HepG2 (cell line): ENCODE results near the gene CRYAB. TPM values are rescaled to one million over a fixed set of nuclear protein-coding genes. Genes with fewer than 3 reads are reported as not detected.
A peak's percentile ranks its signal among the peaks of the same experiment; 100 is the strongest.

Source experiments
- ELF4 ChIP-seq: sonication (generic); formaldehyde crosslinking; IDR thresholded peaks from 2 replicates; pipeline ENCODE4 v1.5.0; 2020; ENCODE audit warnings: missing genetic modification reagents, mild to moderate bottlenecking, moderate library complexity, borderline replicate concordance
- ERF ChIP-seq: IDR thresholded peaks from 2 replicates; pipeline ENCODE4 v1.6.1; 2018; ENCODE audit warnings: missing biosample characterization, missing genetic modification reagents
- ETV5 ChIP-seq: IDR thresholded peaks from 2 replicates; pipeline ENCODE4 v1.6.1; 2018; ENCODE audit warnings: missing biosample characterization, missing genetic modification reagents, inconsistent platforms, borderline replicate concordance
- IRF2 ChIP-seq: IDR thresholded peaks from 2 replicates; pipeline ENCODE4 v1.6.1; 2018; ENCODE audit warnings: missing genetic modification reagents, missing compliant biosample characterization
- KDM2A ChIP-seq: sonication (generic); formaldehyde crosslinking; IDR thresholded peaks from 2 replicates; pipeline ENCODE4 v1.4.0; 2020; ENCODE audit warnings: low read depth, missing genetic modification reagents, borderline replicate concordance
- MIXL1 ChIP-seq: IDR thresholded peaks from 2 replicates; pipeline ENCODE4 v1.6.1; 2016
- PHF20 ChIP-seq: sonication (generic); formaldehyde crosslinking; IDR thresholded peaks from 2 replicates; pipeline ENCODE4 v1.5.0; 2020; ENCODE audit warnings: mild to moderate bottlenecking, missing genetic modification reagents
- ZEB1 ChIP-seq: IDR thresholded peaks from 2 replicates; pipeline ENCODE4 v1.6.1; 2012; ENCODE audit warnings: mild to moderate bottlenecking, low read depth, inconsistent platforms; ENCODE audit not compliant: insufficient replicate concordance
- ZFX ChIP-seq: sonication (generic); formaldehyde crosslinking; IDR thresholded peaks from 2 replicates; pipeline ENCODE4 v1.4.0; 2020; ENCODE audit warnings: mild to moderate bottlenecking, low read depth, missing genetic modification reagents, moderate library complexity
- ZNF274 ChIP-seq: sonication (generic); formaldehyde crosslinking; IDR thresholded peaks from 2 replicates; pipeline ENCODE4 v1.5.1; 2020; ENCODE audit warnings: mild to moderate bottlenecking, missing genetic modification reagents
- ZNF350 ChIP-seq: sonication (generic); formaldehyde crosslinking; IDR thresholded peaks from 2 replicates; pipeline ENCODE4 v1.4.0; 2020; ENCODE audit warnings: mild to moderate bottlenecking, low read depth, missing genetic modification reagents, borderline replicate concordance
- ZNF556 ChIP-seq: sonication (generic); formaldehyde crosslinking; IDR thresholded peaks from 2 replicates; pipeline ENCODE4 v1.4.0; 2020; ENCODE audit warnings: mild to moderate bottlenecking, missing genetic modification reagents, borderline replicate concordance
- ZNF678 ChIP-seq: sonication (generic); formaldehyde crosslinking; IDR thresholded peaks from 2 replicates; pipeline ENCODE4 v1.4.0; 2020; ENCODE audit warnings: mild to moderate bottlenecking, missing genetic modification reagents
- ZNF75D ChIP-seq: sonication (generic); formaldehyde crosslinking; IDR thresholded peaks from 2 replicates; pipeline ENCODE4 v1.8.1; 2023; ENCODE audit warnings: missing genetic modification reagents, mild to moderate bottlenecking, borderline replicate concordance
- ZNF883 ChIP-seq: sonication (generic); formaldehyde crosslinking; IDR thresholded peaks from 2 replicates; pipeline ENCODE4 v1.5.1; 2020; ENCODE audit warnings: mild to moderate bottlenecking, missing genetic modification reagents; ENCODE audit errors: not compliant biosample characterization
- ZSCAN12 ChIP-seq: sonication (generic); formaldehyde crosslinking; IDR thresholded peaks from 2 replicates; pipeline ENCODE4 v1.9.0; 2021; ENCODE audit warnings: mild to moderate bottlenecking, missing genetic modification reagents
- ZSCAN31 ChIP-seq: sonication (generic); formaldehyde crosslinking; IDR thresholded peaks from 2 replicates; pipeline ENCODE4 v1.5.0; 2020; ENCODE audit warnings: low read depth, mild to moderate bottlenecking, missing genetic modification reagents
- polyA plus RNA-seq, 8 experiments: library from polyadenylated mRNA; depleted of rRNA in 3 of 8; stranded (reverse) in 7 of 8; unstranded in 1 of 8; fragments of >200 nt; fragmentation: Illumina TruSeq in 4 of 8; extraction: Trizol in 4 of 8; gene quantifications; 2 replicates each; pipeline versions ENCODE4 v1.2.1 to v1.2.3, GENCODE V29; 2011 to 2016; ENCODE audit warnings: low read depth in 4 of 8, missing spikeins in 1 of 8, mixed read lengths in 1 of 8; ENCODE audit not compliant: insufficient read depth in 1 of 8
- total RNA-seq, 5 experiments: library from RNA; depleted of rRNA; stranded (reverse); fragments of >200 nt; fragmentation: Illumina TruSeq; extraction: Trizol; gene quantifications; 2 replicates each; pipeline ENCODE4 v1.2.3, GENCODE V29; 2016; ENCODE audit warnings: low read depth in 1 of 5
- TF ChIP-seq, protein P1 (sequence below): IDR thresholded peaks from 2 replicates; pipeline ENCODE4 v1.6.1; 2016
- TF ChIP-seq, protein P2 (sequence below): sonication (generic); formaldehyde crosslinking; IDR thresholded peaks from 2 replicates; pipeline ENCODE4 v1.4.0; 2020; ENCODE audit warnings: missing genetic modification reagents
- TF ChIP-seq, protein P3 (sequence below): sonication (generic); formaldehyde crosslinking; IDR thresholded peaks from 2 replicates; pipeline ENCODE4 v1.5.1; 2020; ENCODE audit warnings: mild to moderate bottlenecking, missing genetic modification reagents, moderate library complexity

Gene CRYAB
- total and polyA plus RNA-seq, 2 of the 13 experiments (the other 11 are each of a cell fraction or from before 2014, with no cell fraction given), result 0.55 to 1.1 TPM

DNA sequence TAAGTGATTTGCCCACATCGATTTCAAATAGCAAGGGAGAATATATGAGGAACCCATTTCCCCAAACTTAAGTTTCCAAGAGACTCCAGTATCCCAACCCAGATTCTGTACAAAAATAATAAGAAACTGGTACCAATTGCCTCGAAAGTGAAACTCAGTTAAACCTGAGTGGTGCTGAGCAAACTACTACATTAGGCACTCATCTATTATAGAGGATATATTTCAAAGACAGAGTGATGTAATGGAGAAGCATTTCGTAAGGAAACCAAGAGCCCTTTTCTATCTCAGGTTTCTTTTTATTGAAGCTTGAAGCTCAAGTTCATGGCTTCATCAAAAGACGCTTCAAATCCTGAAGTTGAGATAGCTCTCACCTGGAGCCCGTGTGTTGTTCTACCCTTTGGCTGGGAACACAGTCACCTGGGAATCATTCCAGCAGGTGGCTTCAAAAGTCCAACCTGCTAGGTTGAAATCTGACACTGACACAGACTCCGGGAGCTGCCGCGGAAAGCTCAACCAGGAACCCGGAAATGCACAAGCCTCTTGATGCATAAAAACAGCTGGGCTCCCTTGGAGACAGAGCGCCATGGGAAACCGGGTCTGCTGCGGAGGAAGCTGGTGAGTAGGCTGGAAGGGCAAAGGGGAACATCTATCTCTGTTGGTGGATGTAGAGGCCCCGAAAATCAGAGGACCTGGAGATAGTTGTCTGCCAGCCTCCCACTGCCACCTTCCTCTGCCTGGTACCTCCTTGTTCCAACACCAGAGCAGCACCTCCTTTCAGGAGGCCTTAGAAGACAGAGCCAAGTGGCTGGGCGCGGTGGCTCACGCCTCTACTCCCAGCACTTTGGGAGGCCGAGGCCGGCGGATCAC lies 7.1 kb upstream of the CRYAB start, which contains the start of gene C11orf52 (continued):
- TF ChIP-seq KDM2A (CRISPR knock-in tag) (peak; percentile 61; the same call in 1 of the 2 replicates), ERF (peak; percentile 19; the same call in 1 of the 2 replicates), ZNF75D (CRISPR knock-in tag) (no peak), ZNF274 (peak; percentile 51; the same call in 1 of the 2 replicates), MIXL1 (0 out of 2 replicates have a peak, but pooled peaks have one; percentile 47), ZSCAN31 (CRISPR knock-in tag) (no peak), PHF20 (CRISPR knock-in tag) (peak; percentile 73), ETV5 (CRISPR knock-in tag) (peak; percentile 38; the same call in 1 of the 2 replicates), ZSCAN12 (CRISPR knock-in tag) (peak; percentile 35; the same call in 1 of the 2 replicates), ZNF883 (CRISPR knock-in tag) (peak; percentile 34), ZEB1 (peak; percentile 99), ZFX (CRISPR knock-in tag) (peak; percentile 40; the same call in 1 of the 2 replicates), ZNF678 (CRISPR knock-in tag) (peak; percentile 25; the same call in 1 of the 2 replicates), ZNF556 (CRISPR knock-in tag) (peak; percentile 8; the same call in 1 of the 2 replicates), ZNF350 (CRISPR knock-in tag) (no peak; the same call in 1 of the 2 replicates), IRF2 (CRISPR knock-in tag) (peak; percentile 56; the same call in 1 of the 2 replicates), ELF4 (CRISPR knock-in tag) (peak; percentile 96; the same call in 1 of the 2 replicates)
- TF ChIP-seq, protein P1, sequence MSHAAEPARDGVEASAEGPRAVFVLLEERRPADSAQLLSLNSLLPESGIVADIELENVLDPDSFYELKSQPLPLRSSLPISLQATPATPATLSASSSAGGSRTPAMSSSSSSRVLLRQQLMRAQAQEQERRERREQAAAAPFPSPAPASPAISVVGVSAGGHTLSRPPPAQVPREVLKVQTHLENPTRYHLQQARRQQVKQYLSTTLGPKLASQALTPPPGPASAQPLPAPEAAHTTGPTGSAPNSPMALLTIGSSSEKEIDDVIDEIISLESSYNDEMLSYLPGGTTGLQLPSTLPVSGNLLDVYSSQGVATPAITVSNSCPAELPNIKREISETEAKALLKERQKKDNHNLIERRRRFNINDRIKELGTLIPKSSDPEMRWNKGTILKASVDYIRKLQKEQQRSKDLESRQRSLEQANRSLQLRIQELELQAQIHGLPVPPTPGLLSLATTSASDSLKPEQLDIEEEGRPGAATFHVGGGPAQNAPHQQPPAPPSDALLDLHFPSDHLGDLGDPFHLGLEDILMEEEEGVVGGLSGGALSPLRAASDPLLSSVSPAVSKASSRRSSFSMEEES (CRISPR knock-in tag), result no peak
- TF ChIP-seq, protein P2, sequence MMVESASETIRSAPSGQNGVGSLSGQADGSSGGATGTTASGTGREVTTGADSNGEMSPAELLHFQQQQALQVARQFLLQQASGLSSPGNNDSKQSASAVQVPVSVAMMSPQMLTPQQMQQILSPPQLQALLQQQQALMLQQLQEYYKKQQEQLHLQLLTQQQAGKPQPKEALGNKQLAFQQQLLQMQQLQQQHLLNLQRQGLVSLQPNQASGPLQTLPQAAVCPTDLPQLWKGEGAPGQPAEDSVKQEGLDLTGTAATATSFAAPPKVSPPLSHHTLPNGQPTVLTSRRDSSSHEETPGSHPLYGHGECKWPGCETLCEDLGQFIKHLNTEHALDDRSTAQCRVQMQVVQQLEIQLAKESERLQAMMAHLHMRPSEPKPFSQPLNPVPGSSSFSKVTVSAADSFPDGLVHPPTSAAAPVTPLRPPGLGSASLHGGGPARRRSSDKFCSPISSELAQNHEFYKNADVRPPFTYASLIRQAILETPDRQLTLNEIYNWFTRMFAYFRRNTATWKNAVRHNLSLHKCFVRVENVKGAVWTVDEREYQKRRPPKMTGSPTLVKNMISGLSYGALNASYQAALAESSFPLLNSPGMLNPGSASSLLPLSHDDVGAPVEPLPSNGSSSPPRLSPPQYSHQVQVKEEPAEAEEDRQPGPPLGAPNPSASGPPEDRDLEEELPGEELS (CRISPR knock-in tag), result peak; percentile 41
- TF ChIP-seq, protein P3, sequence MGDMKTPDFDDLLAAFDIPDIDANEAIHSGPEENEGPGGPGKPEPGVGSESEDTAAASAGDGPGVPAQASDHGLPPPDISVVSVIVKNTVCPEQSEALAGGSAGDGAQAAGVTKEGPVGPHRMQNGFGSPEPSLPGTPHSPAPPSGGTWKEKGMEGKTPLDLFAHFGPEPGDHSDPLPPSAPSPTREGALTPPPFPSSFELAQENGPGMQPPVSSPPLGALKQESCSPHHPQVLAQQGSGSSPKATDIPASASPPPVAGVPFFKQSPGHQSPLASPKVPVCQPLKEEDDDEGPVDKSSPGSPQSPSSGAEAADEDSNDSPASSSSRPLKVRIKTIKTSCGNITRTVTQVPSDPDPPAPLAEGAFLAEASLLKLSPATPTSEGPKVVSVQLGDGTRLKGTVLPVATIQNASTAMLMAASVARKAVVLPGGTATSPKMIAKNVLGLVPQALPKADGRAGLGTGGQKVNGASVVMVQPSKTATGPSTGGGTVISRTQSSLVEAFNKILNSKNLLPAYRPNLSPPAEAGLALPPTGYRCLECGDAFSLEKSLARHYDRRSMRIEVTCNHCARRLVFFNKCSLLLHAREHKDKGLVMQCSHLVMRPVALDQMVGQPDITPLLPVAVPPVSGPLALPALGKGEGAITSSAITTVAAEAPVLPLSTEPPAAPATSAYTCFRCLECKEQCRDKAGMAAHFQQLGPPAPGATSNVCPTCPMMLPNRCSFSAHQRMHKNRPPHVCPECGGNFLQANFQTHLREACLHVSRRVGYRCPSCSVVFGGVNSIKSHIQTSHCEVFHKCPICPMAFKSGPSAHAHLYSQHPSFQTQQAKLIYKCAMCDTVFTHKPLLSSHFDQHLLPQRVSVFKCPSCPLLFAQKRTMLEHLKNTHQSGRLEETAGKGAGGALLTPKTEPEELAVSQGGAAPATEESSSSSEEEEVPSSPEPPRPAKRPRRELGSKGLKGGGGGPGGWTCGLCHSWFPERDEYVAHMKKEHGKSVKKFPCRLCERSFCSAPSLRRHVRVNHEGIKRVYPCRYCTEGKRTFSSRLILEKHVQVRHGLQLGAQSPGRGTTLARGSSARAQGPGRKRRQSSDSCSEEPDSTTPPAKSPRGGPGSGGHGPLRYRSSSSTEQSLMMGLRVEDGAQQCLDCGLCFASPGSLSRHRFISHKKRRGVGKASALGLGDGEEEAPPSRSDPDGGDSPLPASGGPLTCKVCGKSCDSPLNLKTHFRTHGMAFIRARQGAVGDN (CRISPR knock-in tag), result peak; percentile 70
